Gastrocnemius medialis (tissue), 4 donors: ENCODE results near the gene ARHGAP15.

Source experiments
- CTCF ChIP-seq, 5 experiments: fragments of 450-650 bp in 3 of 5; fragments of 200-600 bp in 2 of 5; sonication (generic) in 2 of 5; IDR thresholded peaks in 4 of 5; conservative IDR thresholded peaks in 1 of 5; 1 replicate in 4 of 5; 2 replicates in 1 of 5; pipeline ENCODE4 v1.5.1; 2016 to 2019; ENCODE audit warnings: antibody characterized with exemption in 5 of 5, mild to moderate bottlenecking in 3 of 5, moderate library complexity in 3 of 5
- POLR2A ChIP-seq, 2 donors: fragments of 450-650 bp; IDR thresholded peaks; one replicate each; pipeline ENCODE4 v1.6.1; 2017; ENCODE audit warnings: antibody characterized with exemption in 2 of 2, mild to moderate bottlenecking in 2 of 2, moderate library complexity in 2 of 2

- TF ChIP-seq CTCF (IDR thresholded peaks at IDR 0.05 in 4 of 5, conservative IDR thresholded peaks at IDR 0.05 in 1 of 5) (no peak), POLR2A (IDR thresholded peaks at IDR 0.05) (no peak)
These were observed 590.2 kb downstream of the ARHGAP15 start for GRCh38 chr2:143719406-143719805.
